Liver (tissue), 9 donors: ENCODE results near the gene SYCP3. TPM values are rescaled to one million over a fixed set of nuclear protein-coding genes. Genes with fewer than 3 reads are reported as not detected.

Experiments used
- DNase-seq: peaks from one replicate; pipeline ENCODE4 v3.0.0-alpha.2; 2017; ENCODE audit warnings: low spot score
- H3K27ac ChIP-seq, 2 donors: one replicate each; pipeline ENCODE4 v1.7.0; 2013; ENCODE audit warnings: inconsistent platforms in 2 of 2, low read length in 2 of 2, control low read depth in 1 of 2, low read depth in 1 of 2, mild to moderate bottlenecking in 1 of 2
- H3K27me3 ChIP-seq, 4 donors: one replicate each; pipeline versions ENCODE4 v1.6.1 to v1.7.0; 2013; ENCODE audit warnings: low read length in 3 of 4, inconsistent platforms in 1 of 4, mild to moderate bottlenecking in 1 of 4, moderate library complexity in 1 of 4; ENCODE audit not compliant: control insufficient read depth in 4 of 4, insufficient read depth in 4 of 4
- H3K36me3 ChIP-seq, 4 donors: one replicate each; pipeline versions ENCODE4 v1.6.1 to v1.7.0; 2013; ENCODE audit warnings: low read length in 3 of 4, mild to moderate bottlenecking in 3 of 4, low read depth in 1 of 4, moderate library complexity in 1 of 4; ENCODE audit not compliant: control insufficient read depth in 4 of 4, insufficient read depth in 3 of 4
- H3K4me1 ChIP-seq, 4 donors: one replicate each; pipeline versions ENCODE4 v1.6.1 to v1.7.0; 2013; ENCODE audit warnings: low read length in 3 of 4, mild to moderate bottlenecking in 3 of 4, moderate library complexity in 1 of 4; ENCODE audit not compliant: control insufficient read depth in 4 of 4, insufficient read depth in 4 of 4
- H3K4me3 ChIP-seq, 3 donors: one replicate each; pipeline versions ENCODE4 v1.6.1 to v1.7.0; 2013; ENCODE audit warnings: low read length in 3 of 3, control low read depth in 1 of 3, low read depth in 1 of 3, mild to moderate bottlenecking in 1 of 3
- H3K9ac ChIP-seq, 2 donors: one replicate each; pipeline ENCODE4 v1.7.0; 2013; ENCODE audit warnings: low read length in 2 of 2, mild to moderate bottlenecking in 2 of 2, moderate library complexity in 2 of 2, control low read depth in 1 of 2, low read depth in 1 of 2
- H3K9me3 ChIP-seq, 4 donors: one replicate each; pipeline versions ENCODE4 v1.6.1 to v1.7.0; 2013; ENCODE audit warnings: low read length in 3 of 4; ENCODE audit not compliant: control insufficient read depth in 4 of 4
- ATF3 ChIP-seq: IDR thresholded peaks from 2 replicates; pipeline ENCODE4 v1.6.1; 2016; ENCODE audit warnings: antibody characterized with exemption
- FOXA1 ChIP-seq: IDR thresholded peaks from 2 replicates; pipeline ENCODE4 v1.6.1; 2016; ENCODE audit warnings: antibody characterized with exemption
- FOXA2 ChIP-seq: IDR thresholded peaks from 2 replicates; pipeline ENCODE4 v1.6.1; 2016; ENCODE audit warnings: antibody characterized with exemption
- GABPA ChIP-seq, 2 donors: IDR thresholded peaks in 1 of 2; conservative IDR thresholded peaks in 1 of 2; 2 replicates each; pipeline ENCODE4 v1.6.1; 2016; ENCODE audit warnings: antibody characterized with exemption in 2 of 2, mild to moderate bottlenecking in 1 of 2, moderate library complexity in 1 of 2
- JUND ChIP-seq, 2 donors: IDR thresholded peaks; 2 replicates each; pipeline ENCODE4 v1.6.1; 2016; ENCODE audit warnings: antibody characterized with exemption in 2 of 2
- MAX ChIP-seq: IDR thresholded peaks from 2 replicates; pipeline ENCODE4 v1.6.1; 2016; ENCODE audit warnings: antibody characterized with exemption
- RAD21 ChIP-seq, 2 donors: IDR thresholded peaks; 2 replicates each; pipeline ENCODE4 v1.6.1; 2016; ENCODE audit warnings: antibody characterized with exemption in 2 of 2, mild to moderate bottlenecking in 2 of 2
- RXRA ChIP-seq, 2 donors: IDR thresholded peaks; 2 replicates each; pipeline ENCODE4 v1.6.1; 2017 to 2018; ENCODE audit warnings: antibody characterized with exemption in 2 of 2, mild to moderate bottlenecking in 1 of 2
- SP1 ChIP-seq: IDR thresholded peaks from 2 replicates; pipeline ENCODE4 v1.6.1; 2018; ENCODE audit warnings: antibody characterized with exemption, mild to moderate bottlenecking
- TAF1 ChIP-seq: conservative IDR thresholded peaks from 2 replicates; pipeline ENCODE4 v1.6.1; 2016; ENCODE audit warnings: antibody characterized with exemption, mild to moderate bottlenecking
- YY1 ChIP-seq: IDR thresholded peaks from 2 replicates; pipeline ENCODE4 v1.6.1; 2016; ENCODE audit warnings: antibody characterized with exemption, mild to moderate bottlenecking
- WGBS: extraction: QIAGEN DNeasy Blood & Tissue Kit; methylation state at CpG from one replicate; pipeline ENCODE4 v1.1.7; 2013; 5-methylcytosine and 5-hydroxymethylcytosine counted together
- polyA plus RNA-seq, 2 donors: library from polyadenylated mRNA; stranded (reverse) in 1 of 2; unstranded in 1 of 2; fragments of 200-250 nt in 1 of 2; fragments of >200 nt in 1 of 2; fragmentation: Nextera tagmentation in 1 of 2; extraction: Ambion mirVana in 1 of 2; gene quantifications; one replicate each; pipeline versions ENCODE4 v1.2.1 to v1.2.3, GENCODE V29; 2013 to 2015
- total RNA-seq, 2 donors: library from RNA; depleted of rRNA; stranded (reverse); fragments of >200 nt; gene quantifications; one replicate each; pipeline ENCODE4 v1.2.3, GENCODE V29; 2014
- TF ChIP-seq, protein P1 (sequence below): fragments of 150-350 bp; IDR thresholded peaks from 2 replicates; pipeline ENCODE4 v1.5.1; 2017; ENCODE audit warnings: improper control_type of control experiment, low read depth, low read length; ENCODE audit not compliant: missing input control
- TF ChIP-seq, protein P2 (sequence below): IDR thresholded peaks from 2 replicates; pipeline ENCODE4 v1.6.1; 2016; ENCODE audit warnings: antibody characterized with exemption, mild to moderate bottlenecking
- donor health status: healthy.
- donor health status: healthy.
- donor health status: healthy.
- donor health status: healthy.
- donor health status: healthy.

The SYCP3 gene
- total and polyA plus RNA-seq, 4 donors: 0.17 to 3.0 TPM; not detected in 2

DNA sequence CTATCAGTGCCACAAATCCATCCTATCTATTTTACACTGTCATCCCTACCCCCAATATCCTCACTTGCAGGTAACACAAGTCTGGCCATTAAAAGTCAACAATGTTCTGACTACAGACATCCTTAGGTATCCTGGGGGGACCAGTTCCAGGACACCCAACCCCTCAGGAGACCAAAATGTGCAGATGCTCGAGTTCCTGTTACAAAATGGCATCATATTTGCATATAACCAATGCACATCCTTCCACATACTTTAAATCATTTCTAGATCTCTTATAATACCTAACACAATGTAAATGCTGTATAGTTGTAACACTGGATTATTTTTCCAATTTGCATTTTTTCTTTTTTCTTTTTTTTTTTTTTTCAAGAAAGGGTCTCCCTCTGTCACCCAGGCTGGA is 6.9 kb downstream of the SYCP3 start:
- Histone ChIP-seq H3K4me1 (peaks cover 0 to 4% (median 2%) of the 10 kb centered on the region in 4 donors), H3K36me3 (peaks cover 4 to 29% (median 12%) of the 10 kb centered on the region in 4 donors), H3K9ac (no peak overlapping the region), H3K4me3 (no peak overlapping the region), H3K9me3 (no peaks in the 10 kb centered on the region), H3K27me3 (no peaks in the 10 kb centered on the region), H3K27ac (no peak overlapping the region)
- DNase-seq: no peak
- TF ChIP-seq RXRA (IDR thresholded peaks at IDR 0.05): no peak
- TF ChIP-seq, protein P1, sequence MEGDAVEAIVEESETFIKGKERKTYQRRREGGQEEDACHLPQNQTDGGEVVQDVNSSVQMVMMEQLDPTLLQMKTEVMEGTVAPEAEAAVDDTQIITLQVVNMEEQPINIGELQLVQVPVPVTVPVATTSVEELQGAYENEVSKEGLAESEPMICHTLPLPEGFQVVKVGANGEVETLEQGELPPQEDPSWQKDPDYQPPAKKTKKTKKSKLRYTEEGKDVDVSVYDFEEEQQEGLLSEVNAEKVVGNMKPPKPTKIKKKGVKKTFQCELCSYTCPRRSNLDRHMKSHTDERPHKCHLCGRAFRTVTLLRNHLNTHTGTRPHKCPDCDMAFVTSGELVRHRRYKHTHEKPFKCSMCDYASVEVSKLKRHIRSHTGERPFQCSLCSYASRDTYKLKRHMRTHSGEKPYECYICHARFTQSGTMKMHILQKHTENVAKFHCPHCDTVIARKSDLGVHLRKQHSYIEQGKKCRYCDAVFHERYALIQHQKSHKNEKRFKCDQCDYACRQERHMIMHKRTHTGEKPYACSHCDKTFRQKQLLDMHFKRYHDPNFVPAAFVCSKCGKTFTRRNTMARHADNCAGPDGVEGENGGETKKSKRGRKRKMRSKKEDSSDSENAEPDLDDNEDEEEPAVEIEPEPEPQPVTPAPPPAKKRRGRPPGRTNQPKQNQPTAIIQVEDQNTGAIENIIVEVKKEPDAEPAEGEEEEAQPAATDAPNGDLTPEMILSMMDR: no peak
- TF ChIP-seq TAF1: no peak
- TF ChIP-seq MAX: no peak
- no peak for TF ChIP-seq SP1
- TF ChIP-seq, protein P2, sequence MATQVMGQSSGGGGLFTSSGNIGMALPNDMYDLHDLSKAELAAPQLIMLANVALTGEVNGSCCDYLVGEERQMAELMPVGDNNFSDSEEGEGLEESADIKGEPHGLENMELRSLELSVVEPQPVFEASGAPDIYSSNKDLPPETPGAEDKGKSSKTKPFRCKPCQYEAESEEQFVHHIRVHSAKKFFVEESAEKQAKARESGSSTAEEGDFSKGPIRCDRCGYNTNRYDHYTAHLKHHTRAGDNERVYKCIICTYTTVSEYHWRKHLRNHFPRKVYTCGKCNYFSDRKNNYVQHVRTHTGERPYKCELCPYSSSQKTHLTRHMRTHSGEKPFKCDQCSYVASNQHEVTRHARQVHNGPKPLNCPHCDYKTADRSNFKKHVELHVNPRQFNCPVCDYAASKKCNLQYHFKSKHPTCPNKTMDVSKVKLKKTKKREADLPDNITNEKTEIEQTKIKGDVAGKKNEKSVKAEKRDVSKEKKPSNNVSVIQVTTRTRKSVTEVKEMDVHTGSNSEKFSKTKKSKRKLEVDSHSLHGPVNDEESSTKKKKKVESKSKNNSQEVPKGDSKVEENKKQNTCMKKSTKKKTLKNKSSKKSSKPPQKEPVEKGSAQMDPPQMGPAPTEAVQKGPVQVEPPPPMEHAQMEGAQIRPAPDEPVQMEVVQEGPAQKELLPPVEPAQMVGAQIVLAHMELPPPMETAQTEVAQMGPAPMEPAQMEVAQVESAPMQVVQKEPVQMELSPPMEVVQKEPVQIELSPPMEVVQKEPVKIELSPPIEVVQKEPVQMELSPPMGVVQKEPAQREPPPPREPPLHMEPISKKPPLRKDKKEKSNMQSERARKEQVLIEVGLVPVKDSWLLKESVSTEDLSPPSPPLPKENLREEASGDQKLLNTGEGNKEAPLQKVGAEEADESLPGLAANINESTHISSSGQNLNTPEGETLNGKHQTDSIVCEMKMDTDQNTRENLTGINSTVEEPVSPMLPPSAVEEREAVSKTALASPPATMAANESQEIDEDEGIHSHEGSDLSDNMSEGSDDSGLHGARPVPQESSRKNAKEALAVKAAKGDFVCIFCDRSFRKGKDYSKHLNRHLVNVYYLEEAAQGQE: no peak
- TF ChIP-seq YY1: no peak
- WGBS: 98% methylated on average over 1 of the region's 1 CpG

DNA sequence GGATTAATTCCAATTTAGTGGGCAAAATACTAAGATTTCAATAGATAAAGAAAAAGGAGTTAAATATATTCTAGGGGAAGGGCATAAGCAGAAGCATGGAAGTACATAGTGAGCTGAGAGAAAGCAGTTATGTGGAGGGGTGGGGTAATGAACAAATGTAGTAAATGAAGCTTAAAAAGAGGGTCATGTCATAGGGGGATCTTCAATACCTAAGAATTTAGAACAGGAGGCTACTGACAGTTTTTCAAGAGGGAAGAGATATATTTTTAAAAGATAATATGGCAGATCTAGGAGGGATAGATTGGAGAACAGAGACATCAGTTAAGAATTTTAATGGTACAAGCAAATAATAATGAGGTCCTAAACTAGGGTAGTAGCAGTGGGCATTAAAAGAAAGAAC is 9.4 kb downstream of the SYCP3 start:
- Histone ChIP-seq H3K9ac (no peak overlapping the region), H3K27ac (no peak overlapping the region), H3K27me3 (no peaks in the 10 kb centered on the region), H3K9me3 (no peaks in the 10 kb centered on the region), H3K4me1 (peaks cover 0 to 4% (median 0%) of the 10 kb centered on the region in 4 donors), H3K36me3 (peaks cover 4 to 37% (median 22%) of the 10 kb centered on the region in 4 donors), H3K4me3 (no peak overlapping the region)
- no peak for TF ChIP-seq RXRA (IDR thresholded peaks at IDR 0.05)
- TF ChIP-seq FOXA1: no peak
- TF ChIP-seq YY1: no peak
- no peak for TF ChIP-seq ATF3
- TF ChIP-seq TAF1: no peak
- TF ChIP-seq, protein P1: no peak
- TF ChIP-seq JUND (IDR thresholded peaks at IDR 0.05): no peak
- no peak for TF ChIP-seq SP1
- no peak for TF ChIP-seq MAX
- no peak for TF ChIP-seq RAD21 (IDR thresholded peaks at IDR 0.05)
- no peak for TF ChIP-seq FOXA2
- no peak for TF ChIP-seq GABPA (IDR thresholded peaks at IDR 0.05 in 1 of 2, conservative IDR thresholded peaks at IDR 0.05 in 1 of 2)
- TF ChIP-seq, protein P2: no peak
- no peak for DNase-seq
